ENCODE data around the gene NFIB.

- no peak for TF ChIP-seq CTCF (IDR thresholded peaks at IDR 0.05)
- TF ChIP-seq POLR2A (IDR thresholded peaks at IDR 0.05): no peak
Observed at GRCh38 chr9:14087576-14087975, 226.4 kb downstream of the NFIB start.

Data from body of pancreas (tissue), 4 donors.